ENCODE measurements around the gene PPP6R2.

Gene PPP6R2

GRCh38 chr22:50454556-50455075 is 111.5 kb downstream of the PPP6R2 start:
- no peak for DNase-seq

- no peak for DNase-seq
Observed at GRCh38 chr22:50455201-50455600, 112.1 kb downstream of the PPP6R2 start.

- DNase-seq, result no peak
Observed at GRCh38 chr22:50456026-50456425, 112.9 kb downstream of the PPP6R2 start.

GRCh38 chr22:50456466-50457234 is 113.5 kb downstream of the PPP6R2 start:
- no peak for DNase-seq

DNA sequence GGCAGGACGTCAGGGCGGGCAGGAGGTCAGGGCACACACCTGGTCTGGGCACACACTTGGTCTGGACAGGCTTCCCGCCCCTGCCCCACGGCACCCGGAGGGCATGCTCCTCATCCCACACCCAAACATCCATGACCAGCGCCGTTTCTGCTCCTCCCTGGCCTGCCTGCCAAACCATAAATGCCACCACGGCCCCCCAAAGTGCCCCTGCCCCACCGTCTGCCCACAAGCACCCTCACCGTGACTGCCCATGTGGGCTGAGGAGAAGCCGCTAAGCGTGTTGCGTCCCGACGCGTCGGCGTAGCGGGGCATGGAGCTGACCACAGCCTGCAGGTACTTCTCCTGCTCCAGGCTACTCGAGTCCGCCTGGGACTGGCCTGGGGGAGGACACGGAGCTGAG is 115.9 kb downstream of the PPP6R2 start:
- DNase-seq, result no peak

DNA sequence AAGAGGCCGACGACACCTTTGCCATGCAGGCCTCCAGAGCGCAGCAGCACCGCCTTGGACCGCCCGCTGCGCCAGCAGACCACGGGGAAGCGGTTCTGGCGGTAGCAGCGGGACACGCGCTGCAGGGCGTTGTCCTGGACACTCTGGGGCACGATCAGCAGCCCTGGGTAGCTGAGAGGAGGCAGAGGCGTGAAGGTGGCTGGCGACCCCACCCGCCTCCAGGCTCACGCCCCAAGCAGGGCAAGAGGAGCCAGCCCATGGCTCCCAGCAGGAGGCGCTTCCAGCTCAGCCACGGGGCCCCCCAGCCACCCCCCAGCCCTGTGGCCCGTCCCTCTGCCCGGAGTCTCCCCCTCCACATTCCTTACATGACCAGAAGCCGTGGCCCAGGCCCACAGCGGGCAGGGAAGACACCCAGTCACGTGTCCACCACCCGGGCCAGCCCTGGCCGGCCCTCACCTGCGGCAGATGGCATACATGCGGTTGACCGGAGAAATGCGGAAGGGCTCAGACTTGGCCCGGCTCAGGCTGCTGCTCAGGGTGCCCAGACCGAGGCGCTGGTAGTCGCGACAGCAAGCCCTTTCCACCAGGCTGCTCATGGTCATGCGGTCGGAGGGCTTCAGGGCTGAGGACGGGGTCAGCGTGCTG is 116.5 kb downstream of the PPP6R2 start:
- DNase-seq, result no peak

DNA sequence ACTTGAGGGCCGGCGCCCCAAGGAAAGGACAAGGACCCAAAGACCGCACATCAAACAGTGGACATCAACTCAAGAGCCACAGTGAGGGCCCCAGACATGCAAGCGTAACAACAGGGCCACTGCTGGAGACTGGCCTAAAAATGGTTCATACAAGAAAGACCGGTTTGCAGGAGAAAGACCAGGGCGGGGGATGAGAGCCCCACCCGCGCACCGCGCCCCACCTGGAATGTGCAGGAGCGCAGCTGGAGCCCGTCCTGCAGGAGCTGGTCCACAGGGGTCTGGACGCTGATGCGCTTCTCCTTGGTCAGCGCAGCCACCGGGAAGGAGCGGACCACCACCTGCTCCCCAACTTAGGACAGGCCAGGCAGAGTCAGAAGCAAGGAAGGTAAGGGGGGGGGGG is 117.8 kb downstream of the PPP6R2 start:
- DNase-seq, result no peak

DNA sequence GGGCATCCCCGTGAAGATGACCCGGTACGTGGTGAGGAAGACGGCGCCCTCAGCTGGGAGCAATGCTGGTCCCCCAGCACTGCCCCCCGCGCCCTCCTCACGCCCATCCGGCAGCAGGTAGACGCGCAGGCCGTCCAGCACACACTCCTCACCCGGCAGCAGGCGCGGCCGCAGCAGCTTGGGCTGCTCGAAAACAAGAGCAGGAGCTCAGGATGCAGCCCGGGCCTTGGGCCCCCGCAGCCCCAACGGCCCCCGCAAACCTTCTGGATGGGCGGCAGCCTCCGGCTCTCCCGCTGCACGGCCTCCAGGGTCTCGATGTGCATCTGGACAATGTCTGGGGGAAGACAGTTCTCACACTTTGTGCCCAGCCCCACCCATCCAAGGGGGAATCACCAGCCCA is 118.4 kb downstream of the PPP6R2 start:
- no peak for DNase-seq

GRCh38 chr22:50461979-50462540 is 118.9 kb downstream of the PPP6R2 start:
- DNase-seq, result no peak

DNA sequence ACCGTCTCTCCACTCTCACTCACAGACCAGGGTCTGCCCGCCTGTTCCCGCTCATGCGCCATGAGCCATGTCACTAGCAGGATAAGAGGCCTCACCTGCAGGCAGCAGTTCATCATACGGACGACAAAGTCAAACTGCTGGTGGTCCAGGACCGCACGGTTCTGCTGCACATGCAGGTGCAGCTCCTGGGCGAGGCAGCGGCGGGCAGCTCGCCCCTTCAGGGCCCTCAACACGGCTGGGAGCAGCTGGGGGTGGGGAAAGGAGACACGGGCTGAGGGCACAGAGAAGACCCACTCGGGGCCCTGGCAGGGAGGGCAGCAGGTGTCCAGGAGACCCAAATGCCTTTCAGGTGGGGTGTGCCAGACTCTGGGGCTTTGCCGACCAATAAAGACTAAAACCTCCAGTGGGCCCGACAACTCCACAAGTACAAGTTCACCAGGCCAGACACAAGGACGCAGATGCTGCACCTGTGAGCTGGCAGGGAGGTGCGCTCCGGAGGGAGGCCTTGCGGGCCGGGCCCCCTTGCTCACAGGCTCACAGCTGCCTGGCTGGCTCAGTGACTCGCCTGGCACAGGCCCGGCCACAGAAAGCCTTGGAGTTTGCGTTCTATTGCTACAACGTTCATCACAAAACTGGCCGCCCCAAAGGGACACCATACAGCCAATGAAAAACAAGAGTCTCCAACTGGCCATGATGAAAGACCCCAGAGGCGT is 120.2 kb downstream of the PPP6R2 start:
- DNase-seq, result no peak

- DNase-seq, result no peak
Observed at GRCh38 chr22:50464451-50464850, 121.3 kb downstream of the PPP6R2 start.

- DNase-seq, result no peak
Observed at GRCh38 chr22:50465066-50465930, 122.2 kb downstream of the PPP6R2 start.

GRCh38 chr22:50467341-50467740 is 124.2 kb downstream of the PPP6R2 start:
- DNase-seq, result no peak

GRCh38 chr22:50467773-50468440 is 124.8 kb downstream of the PPP6R2 start:
- no peak for DNase-seq

DNA sequence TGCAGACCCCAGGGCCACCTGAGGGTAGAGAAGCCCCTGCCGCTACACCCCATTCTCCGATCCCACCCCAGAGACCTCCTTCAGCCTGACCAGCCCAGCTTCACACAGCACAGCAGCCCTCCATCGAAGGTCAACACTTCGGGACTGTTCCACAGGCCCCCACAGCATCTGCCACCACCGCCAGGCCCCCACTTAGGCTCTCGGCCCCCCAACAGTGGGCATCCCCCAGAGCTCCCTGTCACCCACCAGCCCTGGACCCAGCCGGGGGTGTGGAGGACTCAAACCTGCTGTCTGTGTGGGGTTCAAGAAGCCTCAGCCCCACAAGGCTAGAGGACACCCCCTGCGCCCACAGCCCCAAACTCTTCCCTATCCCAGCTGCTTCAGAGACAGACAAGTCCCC is 125.5 kb downstream of the PPP6R2 start:
- no peak for DNase-seq

GRCh38 chr22:50469377-50470305 is 126.5 kb downstream of the PPP6R2 start:
- DNase-seq, result peak; percentile 86 to 97 (median 91)

GRCh38 chr22:50470491-50470890 is 127.4 kb downstream of the PPP6R2 start:
- DNase-seq, result no peak

DNA sequence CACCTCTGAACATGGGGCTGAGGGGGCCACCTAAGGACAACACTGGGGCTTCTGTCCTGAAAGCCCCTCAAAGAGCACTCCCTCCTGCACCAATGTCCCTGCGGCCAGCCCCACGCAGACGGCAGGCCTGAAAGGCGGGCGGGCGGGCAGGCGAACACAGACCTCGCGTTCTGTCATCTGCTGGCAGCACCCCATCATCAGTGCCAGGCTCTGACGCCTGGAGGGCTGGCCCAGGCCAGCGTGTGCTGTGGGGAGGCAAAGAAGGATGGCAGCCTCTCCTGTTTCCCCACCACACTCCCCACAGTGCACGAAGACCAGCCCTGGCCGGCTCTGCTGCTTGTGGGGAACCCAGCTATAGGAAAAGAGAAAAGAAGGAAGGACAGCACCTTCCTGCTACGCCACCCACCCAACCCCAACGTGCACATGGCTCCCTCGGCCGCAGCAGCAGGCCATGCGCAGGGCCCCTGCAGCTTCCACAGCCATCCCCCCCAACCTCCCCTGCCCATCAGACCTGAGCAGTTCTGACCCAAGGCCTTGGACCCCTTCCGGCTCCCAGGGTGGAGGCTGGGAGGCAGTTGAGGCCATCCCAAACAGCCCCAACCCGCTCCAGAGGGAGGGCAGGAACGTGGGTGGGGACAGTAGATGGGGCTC is 128.2 kb downstream of the PPP6R2 start:
- no peak for DNase-seq

DNA sequence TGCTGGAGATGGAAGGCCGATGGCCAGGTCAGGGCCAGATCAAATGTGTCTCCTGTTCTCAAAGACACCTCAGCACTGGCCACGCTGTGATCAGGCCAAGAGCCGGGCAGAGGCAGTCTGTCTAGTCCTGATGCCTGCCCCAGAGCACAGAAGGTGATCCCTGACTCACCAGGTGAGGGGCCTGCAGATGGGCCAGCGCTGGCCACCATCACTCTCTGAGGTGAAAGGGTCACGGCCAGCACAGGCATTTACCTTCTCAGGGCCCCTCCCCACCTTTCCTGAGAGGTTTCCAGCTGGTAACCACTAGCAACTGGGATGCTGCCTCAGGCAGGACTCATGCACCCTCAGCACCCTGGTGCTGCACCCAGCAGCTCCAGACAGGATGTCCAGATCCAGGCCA is 128.8 kb downstream of the PPP6R2 start:
- no peak for DNase-seq

DNA sequence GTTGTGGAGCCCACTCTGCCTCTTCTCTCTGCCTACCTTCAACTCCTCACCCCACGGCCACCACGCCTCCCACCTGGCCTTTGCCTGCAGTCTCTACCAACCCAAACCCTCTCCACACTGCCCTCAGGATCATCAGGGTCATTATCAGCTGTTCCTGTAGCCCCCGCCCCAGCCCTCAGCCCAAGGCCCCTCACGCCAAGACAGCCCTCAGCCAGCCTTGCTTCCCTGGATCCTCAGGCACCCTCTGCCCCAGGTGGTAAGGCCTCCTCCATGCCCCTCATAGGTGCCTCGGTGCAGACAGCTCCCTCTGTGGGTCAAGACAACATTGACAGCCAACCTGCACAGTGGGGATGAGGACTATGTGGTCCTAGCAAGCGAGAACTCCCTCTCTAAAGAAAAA is 130.0 kb downstream of the PPP6R2 start:
- peak; percentile 17 to 44 (median 33) for DNase-seq

All from stimulated activated naive CD4-positive, alpha-beta T cell (primary cell).